Activated naive CD4-positive, alpha-beta T cell treated with anti-CD3 and anti-CD28 coated beads, Interleukin-2, amount 50 U/mL, for 72 hours (primary cell): ENCODE measurements around the gene ADAMTS16. TPM values are rescaled to one million over a fixed set of nuclear protein-coding genes. Genes with fewer than 3 reads are reported as not detected.

Experiments used
- ATAC-seq, 2 donors: fragments of 150-1000 bp; cut with Tn5 transposase; 2 replicates each; pipeline ENCODE4 v1.10.0; 2021; ENCODE audit warnings: mild to moderate bottlenecking in 2 of 2, moderate library complexity in 2 of 2
- DNase-seq, 2 donors: peaks; one replicate each; pipeline ENCODE4 v3.0.0; 2021 to 2022; ENCODE audit warnings: low spot score in 2 of 2
- H3K27ac Mint-ChIP-seq, 2 donors: one replicate each; pipeline ENCODE4 v1.8.0; 2022; ENCODE audit warnings: mild to moderate bottlenecking in 2 of 2, mixed read lengths in 2 of 2
- H3K36me3 Mint-ChIP-seq, 2 donors: one replicate each; pipeline ENCODE4 v1.8.0; 2022; ENCODE audit warnings: mixed read lengths in 2 of 2
- H3K9me3 Mint-ChIP-seq, 2 donors: one replicate each; pipeline ENCODE4 v1.8.0; 2022; ENCODE audit warnings: mixed read lengths in 2 of 2
- total RNA-seq, 2 donors: library from RNA; stranded (reverse); gene quantifications; one replicate each; pipeline ENCODE4 v1.2.3, GENCODE V29; 2022

The ADAMTS16 gene
- total RNA-seq, 2 donors from 2014 or later: not detected

- H3K27ac Mint-ChIP-seq: no peak overlapping the region
These were observed 25.4 kb downstream of the ADAMTS16 start for GRCh38 chr5:5165541-5166002.

DNA sequence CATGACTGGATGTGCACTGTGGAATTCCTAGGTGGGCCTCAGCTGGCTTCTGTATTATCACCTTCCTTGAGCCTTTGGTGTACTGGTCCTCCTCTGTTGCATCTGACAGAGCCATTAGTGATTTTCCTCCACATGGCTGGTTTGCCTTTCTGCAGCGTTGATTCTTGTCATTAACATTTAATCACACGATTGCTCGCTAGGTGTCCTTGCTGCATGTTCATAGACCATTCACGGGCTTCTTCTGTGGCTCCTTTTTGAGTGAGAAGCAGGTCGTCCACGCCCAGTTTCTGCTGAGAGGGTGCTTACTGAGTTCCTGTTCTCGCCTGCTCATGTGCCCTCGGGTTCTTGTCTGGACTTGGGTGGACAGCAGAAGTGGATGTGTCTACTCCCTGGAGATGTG is 29.3 kb downstream of the ADAMTS16 start:
- Mint-ChIP-seq H3K27ac (no peak overlapping the region), H3K36me3 (peaks cover 0 to under 1% of the 10 kb centered on the region in 2 donors), H3K9me3 (no peaks in the 10 kb centered on the region)
- DNase-seq (no peak), ATAC-seq (no peak)

More at GRCh38 chr5:5165541-5166002, 25.4 kb downstream of the ADAMTS16 start:
- DNase-seq: no peak
- ATAC-seq: no peak
- Mint-ChIP-seq H3K36me3 (no peaks in the 10 kb centered on the region), H3K9me3 (no peaks in the 10 kb centered on the region)

GRCh38 chr5:5178136-5178535 is 38.0 kb downstream of the ADAMTS16 start:
- ATAC-seq (no peak), DNase-seq (no peak)
- Mint-ChIP-seq H3K27ac (no peak overlapping the region), H3K9me3 (no peaks in the 10 kb centered on the region), H3K36me3 (peaks cover 0 to 6% of the 10 kb centered on the region in 2 donors)

- H3K9me3 Mint-ChIP-seq: no peaks in the 10 kb centered on the region
- no peak for DNase-seq
- peaks cover 0 to 6% of the 10 kb centered on the region in 2 donors for H3K36me3 Mint-ChIP-seq
- ATAC-seq: no peak
- no peak overlapping the region for H3K27ac Mint-ChIP-seq
These were observed 38.5 kb downstream of the ADAMTS16 start for GRCh38 chr5:5178580-5178979.

- H3K36me3 Mint-ChIP-seq: peaks cover 0 to 6% of the 10 kb centered on the region in 2 donors
- no peak overlapping the region for H3K27ac Mint-ChIP-seq
- no peaks in the 10 kb centered on the region for H3K9me3 Mint-ChIP-seq
- DNase-seq (no peak), ATAC-seq (no peak)
These were observed 38.9 kb downstream of the ADAMTS16 start for GRCh38 chr5:5179079-5179478.

DNA sequence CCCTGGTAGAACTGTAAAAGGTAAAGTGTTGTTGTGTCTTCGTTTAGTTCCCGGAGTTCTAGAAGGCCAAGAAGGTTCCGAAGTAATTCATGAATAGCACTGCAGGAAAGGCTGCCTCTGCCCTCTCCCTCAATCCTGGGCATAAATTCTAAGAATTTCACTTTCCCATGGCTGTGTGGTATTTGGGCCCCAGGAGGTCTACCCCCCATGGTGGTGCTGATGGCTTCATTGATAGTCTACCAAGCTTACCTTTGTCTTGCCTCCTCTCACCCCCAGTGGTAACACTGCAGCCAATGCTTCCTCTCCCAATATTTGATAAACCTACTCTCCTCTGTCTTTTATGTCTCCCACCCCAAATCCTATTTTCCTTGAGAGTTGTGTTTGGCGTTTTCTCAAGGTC is 39.5 kb downstream of the ADAMTS16 start:
- H3K27ac Mint-ChIP-seq: no peak overlapping the region
- DNase-seq (no peak), ATAC-seq (no peak)
- H3K9me3 Mint-ChIP-seq: no peaks in the 10 kb centered on the region
- H3K36me3 Mint-ChIP-seq: peaks cover 0 to 5% of the 10 kb centered on the region in 2 donors

GRCh38 chr5:5181650-5182324 is 41.7 kb downstream of the ADAMTS16 start:
- Mint-ChIP-seq H3K36me3 (no peaks in the 10 kb centered on the region), H3K9me3 (no peaks in the 10 kb centered on the region), H3K27ac (no peak overlapping the region)
- ATAC-seq: no peak
- no peak for DNase-seq

DNA sequence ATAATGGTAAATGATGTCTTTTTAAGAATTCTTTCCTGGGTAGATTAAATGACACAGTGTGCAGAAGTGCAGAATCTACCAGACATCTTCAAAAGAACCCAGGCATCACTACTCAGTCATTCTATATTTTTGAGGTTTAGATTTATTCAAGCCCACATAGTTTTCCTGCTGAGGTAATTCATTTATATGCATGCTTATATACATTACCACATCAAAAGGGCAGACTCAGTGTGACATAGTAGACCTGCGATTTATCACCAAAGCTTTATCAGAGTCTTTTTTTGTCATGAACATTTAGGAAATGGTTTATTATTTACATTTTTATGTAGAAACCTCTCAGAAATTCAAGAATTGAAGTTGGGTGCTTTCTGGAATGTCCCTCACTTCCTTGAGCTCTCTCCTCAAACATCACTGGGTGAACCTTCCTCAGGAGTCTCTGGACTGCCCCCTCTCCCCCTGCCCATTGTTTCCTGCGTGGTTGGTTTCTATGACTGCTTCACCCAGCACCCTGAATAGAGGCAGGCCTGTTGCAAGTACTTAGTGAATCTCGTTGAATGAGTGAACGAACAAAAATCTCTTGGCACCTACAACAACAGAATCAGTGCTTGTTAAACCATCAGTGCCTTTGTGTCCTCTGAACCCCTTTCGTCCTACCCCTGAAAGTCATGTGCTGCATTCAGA is 42.5 kb downstream of the ADAMTS16 start:
- H3K36me3 Mint-ChIP-seq: no peaks in the 10 kb centered on the region
- H3K9me3 Mint-ChIP-seq: no peaks in the 10 kb centered on the region
- DNase-seq (no peak), ATAC-seq (peak in 1 of 2 donors; percentile 20)
- peak overlapping the region in 1 of 2 donors; percentile 47 for H3K27ac Mint-ChIP-seq

DNA sequence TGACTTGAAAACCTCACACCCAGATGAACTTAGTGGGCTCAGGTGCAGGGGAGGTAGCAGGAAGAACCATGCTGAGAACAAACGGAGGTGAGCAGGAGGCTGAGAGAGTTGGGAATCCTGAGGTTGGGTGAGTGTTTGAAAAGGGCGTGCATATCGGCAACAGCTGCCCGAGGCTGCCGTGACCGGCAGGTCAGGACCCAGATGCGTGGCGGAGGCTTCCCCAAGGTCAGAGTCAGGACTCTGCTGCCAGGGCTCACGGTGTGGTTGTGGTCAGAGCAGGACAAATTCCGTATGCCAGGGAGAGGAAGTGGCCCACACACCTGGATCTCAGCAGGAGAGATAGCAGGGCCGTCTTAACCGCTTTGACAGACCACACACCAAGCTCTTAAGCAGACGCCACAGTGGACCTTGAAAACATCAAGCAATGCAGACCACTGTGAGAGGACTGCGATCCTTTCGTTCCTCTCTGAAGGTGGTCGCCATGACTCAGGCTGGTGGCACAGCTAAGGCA is 43.1 kb downstream of the ADAMTS16 start:
- H3K36me3 Mint-ChIP-seq: no peaks in the 10 kb centered on the region
- no peaks in the 10 kb centered on the region for H3K9me3 Mint-ChIP-seq
- H3K27ac Mint-ChIP-seq: peak overlapping the region in 1 of 2 donors; percentile 47
- ATAC-seq (no peak), DNase-seq (no peak)

GRCh38 chr5:5183933-5184332 is 43.8 kb downstream of the ADAMTS16 start:
- ATAC-seq (no peak), DNase-seq (no peak)
- no peaks in the 10 kb centered on the region for H3K36me3 Mint-ChIP-seq
- no peaks in the 10 kb centered on the region for H3K9me3 Mint-ChIP-seq
- H3K27ac Mint-ChIP-seq: no peak overlapping the region

DNA sequence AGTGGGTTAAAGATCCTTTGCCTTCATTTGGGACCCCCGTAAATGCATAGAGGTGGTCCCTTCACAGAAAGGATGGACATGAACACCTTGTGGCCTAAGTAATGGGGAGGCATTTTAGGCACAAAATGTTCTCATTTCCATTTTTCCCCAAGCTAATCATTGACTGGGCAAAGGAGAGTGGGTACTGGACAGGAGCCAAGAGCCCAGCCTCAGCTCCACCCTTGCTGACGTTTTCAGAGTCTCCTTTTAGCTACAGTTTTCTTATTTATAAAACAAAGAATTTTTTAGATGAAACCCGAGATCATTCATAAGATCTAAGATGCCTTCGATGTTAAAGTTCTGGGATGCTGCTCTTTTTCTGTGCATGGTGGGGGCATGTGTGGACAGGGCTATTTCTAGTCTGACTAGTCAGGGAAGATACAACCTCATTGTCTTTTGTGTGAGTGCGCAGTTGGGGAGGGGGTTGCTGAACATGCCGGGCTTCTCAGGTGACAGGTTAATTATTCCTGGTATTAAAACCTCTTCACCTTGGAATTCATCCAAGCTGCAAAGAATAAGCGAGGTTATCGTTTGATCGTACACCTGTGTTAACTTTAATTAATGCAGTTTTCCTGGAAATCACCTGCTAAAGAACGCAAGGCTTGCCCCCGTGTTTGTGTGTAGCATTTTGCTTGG is 48.4 kb downstream of the ADAMTS16 start:
- Mint-ChIP-seq H3K9me3 (no peaks in the 10 kb centered on the region), H3K27ac (no peak overlapping the region), H3K36me3 (no peaks in the 10 kb centered on the region)
- ATAC-seq: no peak
- DNase-seq: no peak

- no peaks in the 10 kb centered on the region for H3K9me3 Mint-ChIP-seq
- DNase-seq (no peak), ATAC-seq (no peak)
- H3K27ac Mint-ChIP-seq: no peak overlapping the region
- H3K36me3 Mint-ChIP-seq: no peaks in the 10 kb centered on the region
These were observed 48.9 kb downstream of the ADAMTS16 start for GRCh38 chr5:5189051-5189430.

DNA sequence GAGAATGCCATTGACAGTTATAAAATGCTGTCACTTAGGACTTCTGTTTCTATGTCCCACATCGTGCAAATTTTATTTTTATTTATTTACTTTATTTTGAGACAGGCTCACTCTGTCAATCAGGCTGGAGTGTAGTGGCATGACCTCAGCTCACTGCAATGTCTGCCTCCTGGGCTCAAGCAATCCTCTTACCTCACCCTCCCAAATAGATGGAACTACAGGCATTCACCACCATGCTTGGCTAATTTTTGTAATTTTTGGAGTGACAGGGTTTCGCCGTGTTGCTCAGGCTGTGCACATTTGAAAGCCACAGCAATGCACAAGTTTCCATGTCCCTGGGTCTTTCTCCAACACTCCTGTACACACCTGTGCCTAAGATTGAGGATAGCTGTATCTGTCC is 51.8 kb downstream of the ADAMTS16 start:
- DNase-seq: no peak

GRCh38 chr5:5192681-5193080 is 52.6 kb downstream of the ADAMTS16 start:
- H3K27ac Mint-ChIP-seq: no peak overlapping the region
- DNase-seq (no peak), ATAC-seq (no peak)
- no peaks in the 10 kb centered on the region for H3K36me3 Mint-ChIP-seq
- peaks cover 0 to 5% of the 10 kb centered on the region in 2 donors for H3K9me3 Mint-ChIP-seq

More for the DNA sequence above, 51.8 kb downstream of the ADAMTS16 start:
- no peak for ATAC-seq
- Mint-ChIP-seq H3K27ac (no peak overlapping the region), H3K9me3 (peaks cover 0 to 5% of the 10 kb centered on the region in 2 donors), H3K36me3 (no peaks in the 10 kb centered on the region)

DNA sequence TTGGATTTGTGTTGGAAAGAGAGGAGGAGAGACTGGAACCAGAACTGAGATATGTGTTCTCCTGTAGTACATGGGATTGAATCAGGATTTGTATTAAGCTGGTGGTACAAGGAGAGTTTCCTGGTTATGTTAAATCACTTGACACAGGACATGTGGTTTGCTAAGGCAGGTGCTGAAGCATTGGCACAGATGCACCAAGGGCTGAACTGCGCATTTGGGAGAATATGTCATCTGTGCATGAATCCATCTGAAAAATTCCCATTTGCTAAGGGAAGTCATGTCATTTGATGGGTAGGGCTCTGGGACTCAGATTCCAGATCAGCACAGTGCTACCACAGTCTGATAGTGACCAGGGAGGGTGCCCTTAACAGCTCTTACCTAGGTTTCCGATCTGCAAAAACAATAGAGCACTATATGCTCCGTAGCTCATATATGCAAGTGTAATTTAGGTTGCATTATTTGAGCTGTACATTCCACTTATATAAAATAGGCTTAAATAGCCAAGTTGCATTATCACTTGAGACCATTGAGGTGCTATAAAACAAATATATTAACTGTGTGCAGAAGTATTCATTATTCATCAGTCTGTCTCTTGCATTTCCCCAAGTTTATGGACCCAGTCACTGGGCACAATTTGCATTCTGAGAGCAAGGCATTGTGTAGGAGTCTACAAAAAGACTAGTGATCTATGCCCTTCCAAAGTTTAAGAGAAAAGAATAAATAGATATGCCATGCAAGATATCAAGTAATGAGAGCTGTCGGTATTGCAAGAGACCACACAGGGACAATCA is 55.2 kb downstream of the ADAMTS16 start:
- ATAC-seq (no peak), DNase-seq (no peak)
- H3K9me3 Mint-ChIP-seq: peaks cover 3 to 10% of the 10 kb centered on the region in 2 donors
- no peak overlapping the region for H3K27ac Mint-ChIP-seq
- H3K36me3 Mint-ChIP-seq: no peaks in the 10 kb centered on the region

- peaks cover 3 to 16% of the 10 kb centered on the region in 2 donors for H3K9me3 Mint-ChIP-seq
- no peaks in the 10 kb centered on the region for H3K36me3 Mint-ChIP-seq
- DNase-seq: no peak
- no peak for ATAC-seq
- H3K27ac Mint-ChIP-seq: no peak overlapping the region
These were observed 58.0 kb downstream of the ADAMTS16 start for GRCh38 chr5:5198135-5198534.
